NCI-H2029 treated with DMSO at 0.1 percent for 48 hours (cell line): Measurements from ENCODE around the gene WSB1.
"Not testable (repeated sequence)": the region's sequence is repeated elsewhere in the genome, so short reads cannot be mapped to it uniquely, and the experiment has no call there.

Experiments used
- DNase-seq: peaks from one replicate; lab custom pipeline; 2025; lab: John Stamatoyannopoulos, UW

The WSB1 gene

GRCh38 chr17:27315796-27316465 is 22.0 kb downstream of the WSB1 start:
- DNase-seq, result no peak

- no peak for DNase-seq
These were observed 24.3 kb downstream of the WSB1 start for GRCh38 chr17:27318228-27318627.

GRCh38 chr17:27318633-27319032 is 24.7 kb downstream of the WSB1 start:
- DNase-seq, result no peak

DNA sequence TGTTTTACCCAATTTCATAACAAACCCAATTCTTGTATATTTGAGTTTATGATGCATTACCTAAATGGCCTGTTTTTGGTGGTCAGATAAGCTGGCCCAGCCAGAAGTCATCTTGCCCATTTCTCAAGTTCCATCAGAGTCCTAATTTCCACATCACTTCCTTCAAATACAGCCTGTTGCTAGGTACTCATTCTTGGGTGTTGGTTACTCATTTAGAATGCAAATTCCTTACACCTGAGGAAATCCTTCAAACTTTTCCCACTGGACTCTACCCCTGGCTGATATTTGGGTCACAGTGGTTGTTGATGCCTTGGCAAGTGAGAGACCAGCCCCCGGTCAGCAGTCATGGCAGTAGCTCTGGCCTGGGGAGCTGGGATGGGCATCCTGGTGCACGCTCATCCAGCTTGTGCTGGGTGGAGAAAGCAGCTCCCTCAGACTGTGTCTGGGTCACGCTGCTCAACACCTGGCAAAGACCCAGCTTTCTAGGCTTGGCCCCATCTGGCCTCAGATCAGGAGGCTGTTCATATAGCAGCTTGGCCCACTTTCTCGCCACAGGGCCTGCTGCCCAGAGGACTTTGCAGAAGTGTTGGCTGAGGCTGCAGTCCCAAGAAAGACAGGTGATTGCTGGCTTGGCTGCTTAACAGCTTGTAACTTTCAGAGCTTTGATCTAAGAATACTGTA is 25.8 kb downstream of the WSB1 start:
- DNase-seq, result peak; percentile 67

DNA sequence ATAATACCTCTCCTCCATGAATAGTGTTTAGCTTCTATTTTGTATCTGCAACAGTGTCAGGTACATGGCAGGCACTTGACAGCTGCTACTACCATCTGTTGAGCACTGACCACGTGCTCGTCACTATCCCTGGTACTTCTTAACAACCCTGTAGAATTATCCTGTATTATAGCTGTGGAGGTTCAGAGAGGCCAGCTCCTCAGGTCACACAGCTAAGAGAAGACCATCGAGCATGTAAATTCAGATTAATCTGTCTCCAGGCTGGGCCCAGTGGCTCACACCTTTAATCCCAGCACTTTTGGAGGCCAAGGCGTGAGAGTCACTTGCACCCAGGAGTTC is 26.3 kb downstream of the WSB1 start:
- DNase-seq, result no peak

- no peak for DNase-seq
These were observed 27.5 kb downstream of the WSB1 start for GRCh38 chr17:27321372-27321771.

DNA sequence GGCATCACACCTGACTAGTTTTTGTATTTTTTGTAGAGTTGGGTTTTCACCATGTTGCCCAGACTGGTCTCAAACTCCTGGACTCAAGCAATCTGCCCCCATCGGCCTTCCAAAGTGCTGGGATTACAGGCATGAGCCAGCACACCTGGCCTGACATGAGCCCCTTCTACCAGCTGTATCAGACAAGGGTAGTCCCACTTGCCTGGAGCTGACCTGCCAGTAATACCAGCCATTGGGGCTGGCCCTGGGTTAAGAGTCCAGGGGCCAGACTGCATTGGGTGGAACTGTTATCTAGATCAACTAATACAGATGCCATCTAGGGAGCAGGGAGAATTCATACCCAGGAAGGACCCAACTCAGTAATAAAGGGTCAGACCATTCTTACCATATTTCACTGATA is 28.1 kb downstream of the WSB1 start:
- DNase-seq, result no peak

DNA sequence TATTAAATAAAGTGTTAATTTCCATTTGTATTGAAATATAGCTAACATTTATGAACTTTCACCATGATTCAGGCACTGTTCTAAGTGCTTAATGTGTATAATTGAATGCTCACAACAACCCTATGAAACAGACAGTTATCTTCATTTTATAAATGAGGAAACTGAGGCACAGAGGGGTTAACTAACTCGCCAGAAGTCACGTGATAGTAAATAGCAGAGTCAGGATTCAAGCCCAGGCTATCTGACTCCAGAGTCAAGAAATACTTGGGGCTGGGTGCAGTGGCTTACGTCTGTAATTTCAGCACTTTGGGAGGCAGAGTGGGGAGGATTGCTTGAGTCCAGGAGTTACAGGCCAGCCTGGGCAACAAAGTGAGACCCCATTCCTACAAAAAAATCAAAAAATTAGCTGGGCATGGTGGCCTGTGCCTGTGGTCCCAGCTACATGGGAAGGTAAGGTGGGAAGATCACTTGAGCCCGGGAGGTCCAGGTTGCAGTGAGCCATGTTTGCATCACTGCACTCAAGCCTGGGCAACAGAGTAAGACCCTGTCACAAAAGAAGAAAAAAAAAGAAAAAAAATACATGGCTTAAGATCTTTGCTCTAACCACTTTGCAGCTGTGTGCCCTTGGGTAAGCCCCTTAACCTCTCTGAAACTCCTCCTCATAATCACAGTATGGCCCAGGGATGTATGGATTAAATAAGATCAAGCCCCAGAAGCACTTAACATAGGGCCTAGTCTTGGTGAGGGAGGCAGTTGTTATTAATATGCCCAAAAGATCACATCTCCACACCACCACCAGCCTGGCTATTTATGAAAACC is 29.0 kb downstream of the WSB1 start:
- no peak for DNase-seq

- peak; percentile 56 for DNase-seq
These were observed 29.8 kb downstream of the WSB1 start for GRCh38 chr17:27323538-27324215.

GRCh38 chr17:27324771-27325339 is 30.9 kb downstream of the WSB1 start:
- no peak for DNase-seq

DNA sequence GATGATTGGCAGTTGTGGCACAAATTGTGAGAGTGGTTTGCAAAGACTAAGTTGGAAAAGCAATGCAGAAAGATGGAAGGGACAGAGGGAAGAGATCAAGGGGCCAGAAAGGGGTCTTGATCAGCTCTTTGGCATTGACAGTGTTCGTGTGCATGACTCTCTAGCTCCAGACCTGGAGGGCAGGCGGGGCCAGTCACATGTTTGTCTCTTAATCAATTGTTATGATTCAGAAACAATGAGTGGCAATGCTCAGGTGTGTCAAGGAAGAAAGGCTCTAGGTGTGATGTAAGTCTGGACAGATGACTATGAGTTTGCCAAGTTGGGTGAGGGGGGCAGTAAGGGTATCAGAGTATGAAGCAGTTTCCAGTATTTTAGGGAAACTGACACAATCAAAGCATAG is 32.1 kb downstream of the WSB1 start:
- DNase-seq, result no peak

DNA sequence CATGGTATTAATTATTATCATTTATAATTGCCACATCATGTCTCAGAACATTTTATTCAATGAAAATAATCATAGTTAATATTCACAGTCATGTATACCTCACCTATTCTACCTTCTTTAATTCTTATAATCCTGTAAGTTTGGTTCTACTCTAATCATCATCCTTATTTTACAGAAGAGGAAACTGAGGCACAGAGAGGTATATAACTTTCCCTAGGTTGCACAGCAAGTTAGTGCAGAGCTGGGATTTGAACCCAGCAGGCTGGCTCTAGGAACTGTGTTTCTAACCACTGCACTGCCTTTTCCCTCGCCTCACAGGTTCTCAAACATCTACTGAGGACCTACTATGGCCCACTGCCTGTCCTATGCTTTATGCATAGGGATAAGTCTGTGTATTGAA is 32.7 kb downstream of the WSB1 start:
- no peak for DNase-seq

DNA sequence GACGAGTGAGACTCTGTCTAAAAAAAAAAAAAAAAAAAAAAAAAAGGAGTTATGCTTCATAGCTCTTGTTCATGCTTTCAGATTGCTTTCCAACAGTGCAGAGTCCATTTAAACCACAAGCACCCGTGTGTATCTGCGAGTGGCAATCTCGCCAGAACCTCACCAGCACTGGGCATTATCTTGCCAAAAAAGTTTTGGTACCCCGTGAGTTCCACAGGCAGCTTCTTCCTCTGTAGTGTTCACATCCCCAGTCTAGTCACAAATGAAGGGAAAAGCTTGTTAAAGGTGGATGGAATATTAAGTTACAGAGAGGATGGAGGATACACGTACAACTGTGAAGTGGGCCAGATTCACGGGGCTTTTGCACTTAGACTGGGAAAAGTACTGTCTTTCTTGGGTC is 33.5 kb downstream of the WSB1 start:
- no peak for DNase-seq

- no peak for DNase-seq
These were observed 34.0 kb downstream of the WSB1 start for GRCh38 chr17:27327871-27328270.

DNA sequence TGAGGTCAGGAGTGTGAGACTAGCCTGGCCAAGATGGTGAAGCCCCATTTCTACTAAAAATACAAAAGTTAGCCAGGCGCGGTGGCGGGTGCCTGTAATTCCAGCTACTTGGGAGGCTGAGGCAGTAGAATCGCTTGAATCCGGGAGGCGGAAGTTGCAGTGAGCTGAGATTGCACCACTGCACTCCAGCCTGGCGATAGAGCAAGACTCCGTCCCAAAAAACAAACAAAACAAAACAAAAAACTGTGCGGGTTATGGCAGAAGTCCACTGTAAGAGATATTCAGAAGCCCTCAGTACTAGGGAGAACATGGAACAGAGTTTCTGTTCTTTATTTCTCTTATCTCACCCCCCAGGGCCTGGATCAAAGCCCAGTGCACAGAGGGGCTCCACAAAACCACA is 34.8 kb downstream of the WSB1 start:
- not testable (repeated sequence) for DNase-seq

GRCh38 chr17:27329146-27329805 is 35.4 kb downstream of the WSB1 start:
- no peak for DNase-seq

DNA sequence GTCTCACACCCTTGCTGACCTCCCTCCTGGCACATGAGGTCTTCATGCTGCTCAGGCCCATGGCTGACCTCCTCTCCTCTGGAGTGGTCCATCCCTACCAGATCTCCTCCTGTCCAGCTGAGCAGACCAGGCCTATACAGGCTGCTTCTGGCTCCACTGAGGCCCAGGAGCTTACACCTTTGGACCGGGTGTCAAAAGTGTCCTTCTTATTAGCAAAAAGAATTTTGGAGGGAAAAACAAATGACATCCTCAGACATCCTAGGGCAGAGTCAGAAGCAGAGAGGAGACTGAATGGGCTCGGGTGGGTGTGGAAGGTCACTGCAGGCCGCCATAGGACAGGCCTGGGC is 38.1 kb downstream of the WSB1 start:
- DNase-seq, result no peak

- peak; percentile 87 for DNase-seq
These were observed 38.8 kb downstream of the WSB1 start for GRCh38 chr17:27332485-27333409.

- DNase-seq, result no peak
These were observed 39.6 kb downstream of the WSB1 start for GRCh38 chr17:27333410-27333980.

DNA sequence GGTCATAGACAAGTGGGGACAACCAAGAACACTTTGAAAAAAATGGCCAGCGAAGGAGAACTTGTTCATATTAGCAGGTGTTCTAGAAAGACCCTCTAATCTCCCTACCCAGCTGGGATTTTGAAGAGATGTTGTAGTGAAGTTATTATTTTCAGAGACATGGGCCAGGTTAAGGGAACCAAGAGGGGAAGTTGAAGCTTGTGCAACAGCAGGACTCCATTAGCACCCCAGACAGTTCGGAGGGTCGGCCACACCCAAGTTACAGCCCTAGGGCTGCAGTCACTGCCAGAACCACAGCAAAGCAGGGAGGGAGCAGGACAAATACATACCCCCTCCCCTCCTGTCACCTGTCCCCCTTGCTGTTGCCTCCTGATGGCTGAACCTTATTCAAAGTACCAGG is 42.3 kb downstream of the WSB1 start:
- no peak for DNase-seq
